GM12878 (cell line): Measurements from ENCODE around the gene ATP13A1. TPM values are rescaled to one million over a fixed set of nuclear protein-coding genes. Genes with fewer than 3 reads are reported as not detected.
"Not testable (repeated sequence)": the region's sequence is repeated elsewhere in the genome, so short reads cannot be mapped to it uniquely, and the experiment has no call there.

ENCODE experiments used
- ATAC-seq: fragments of 200-7000 bp; cut with Tn5 transposase; 3 replicates; pipeline ENCODE4 v1.9.1; 2020; ENCODE audit warnings: mild to moderate bottlenecking, moderate library complexity
- BruUV-seq: library from RNA; stranded (reverse); fragments of 400-500 nt; replicated peaks from 2 replicates; lab custom pipeline; 2021; lab: Mats Ljungman, UMichigan
- CTCF ChIA-PET: fragments of 300-600 bp; sonication (Branson Sonifier 250); formaldehyde crosslinking; extraction: SDS; loops from one replicate; lab custom pipeline; 2021; ENCODE audit warnings: inconsistent platforms; lab: Yijun Ruan, JAX
- POLR2A ChIA-PET: fragments of 350-600 bp; formaldehyde crosslinking; extraction: SDS; loops from one replicate; lab custom pipeline; 2021; ENCODE audit warnings: inconsistent platforms; lab: Charles Lee
- RAD21 ChIA-PET: fragments of 300-600 bp; sonication (Branson Sonifier 250); formaldehyde crosslinking; loops from one replicate; lab custom pipeline; 2023; ENCODE audit warnings: antibody characterized with exemption; ENCODE audit not compliant: unreplicated experiment; lab: Charles Lee
- SMC1A ChIA-PET: fragments of 300-600 bp; sonication (Branson Sonifier 250); formaldehyde crosslinking; loops from one replicate; lab custom pipeline; 2023; ENCODE audit not compliant: unreplicated experiment, uncharacterized antibody; lab: Charles Lee
- DNase-seq: peaks from one replicate; pipeline ENCODE4 v3.0.0-alpha.2; 2011; ENCODE audit warnings: low read depth, low spot score
- FAIRE-seq: peaks from 3 replicates; lab custom pipeline; 2011; peaks lifted over from hg19 to GRCh38; lab: Jason Lieb, UNC
- H2AFZ ChIP-seq: 2 replicates; pipeline ENCODE4 v1.6.0; 2011; ENCODE audit warnings: low read depth, low read length, control low read depth; ENCODE audit not compliant: control insufficient read depth
- H3K27ac ChIP-seq: 2 replicates; pipeline ENCODE4 v1.5.1; 2011; ENCODE audit warnings: control low read depth; ENCODE audit not compliant: control insufficient read depth, insufficient read depth
- H3K27me3 ChIP-seq, 2 experiments: replicated peaks in 1 of 2; 2 replicates each; pipeline versions ENCODE4 v1.6.0 to v1.6.1; 2011; ENCODE audit warnings: low read length in 1 of 2; ENCODE audit not compliant: control insufficient read depth in 2 of 2, insufficient read depth in 2 of 2
- H3K36me3 ChIP-seq, 2 experiments: 2 replicates each; pipeline ENCODE4 v1.5.1; 2011; ENCODE audit warnings: low read length in 1 of 2; ENCODE audit not compliant: control insufficient read depth in 2 of 2, insufficient read depth in 2 of 2
- H3K4me1 ChIP-seq: 2 replicates; pipeline ENCODE4 v1.6.1; 2011; ENCODE audit warnings: mild to moderate bottlenecking, low read length, moderate library complexity, mixed read lengths; ENCODE audit not compliant: control insufficient read depth, insufficient read depth
- H3K4me2 ChIP-seq: 2 replicates; pipeline ENCODE4 v1.6.0; 2011; ENCODE audit warnings: control low read depth; ENCODE audit not compliant: control insufficient read depth, insufficient read depth
- H3K4me3 ChIP-seq: fragments of 200-600 bp; sonication (generic); 2 replicates; pipeline ENCODE4 v1.5.1; 2016
- H3K79me2 ChIP-seq: 2 replicates; pipeline ENCODE4 v1.6.0; 2011; ENCODE audit warnings: low read length; ENCODE audit not compliant: control insufficient read depth, insufficient read depth
- H3K9ac ChIP-seq: 2 replicates; pipeline ENCODE4 v1.8.0; 2011; ENCODE audit warnings: low read length, control low read depth, mixed read lengths; ENCODE audit not compliant: control insufficient read depth, insufficient read depth
- H3K9me3 ChIP-seq: replicated peaks from 3 replicates; pipeline ENCODE4 v1.5.1; 2011; ENCODE audit warnings: mild to moderate bottlenecking, low read length; ENCODE audit not compliant: control insufficient read depth, insufficient read depth
- H4K20me1 ChIP-seq: 2 replicates; pipeline ENCODE4 v1.6.0; 2011; ENCODE audit not compliant: control insufficient read depth, insufficient read depth
- ZBTB4 ChIP-seq: fragments of 450-650 bp; formaldehyde crosslinking; IDR thresholded peaks from 2 replicates; pipeline ENCODE4 v1.4.0; 2022; ENCODE audit warnings: mild to moderate bottlenecking, moderate library complexity
- WGBS: methylation state at CpG from one replicate; pipeline ENCODE4 v1.1.6; 2016; ENCODE audit warnings: low lambda C conversion rate; ENCODE audit not compliant: insufficient replicate concordance, insufficient coverage; ENCODE audit errors: missing lambda C conversion rate; 5-methylcytosine and 5-hydroxymethylcytosine counted together
- in situ Hi-C: fragments of 300-500 bp; cut with MboI; formaldehyde crosslinking; loops from 9 replicates; pipeline ENCODE4 v1.14.3; 2018; ENCODE audit warnings: mixed read lengths
- intact Hi-C: fragments of 100-400 bp; cut with micrococcal nuclease; formaldehyde crosslinking; loops from one replicate; pipeline ENCODE4 v1.14.2; 2022; ENCODE audit not compliant: unreplicated experiment
- polyA plus RNA-seq, 11 experiments: library from polyadenylated mRNA; depleted of rRNA in 4 of 11; unstranded in 6 of 11; stranded (reverse) in 5 of 11; fragments of >200 nt; fragmentation: Nextera tagmentation in 4 of 11; fragmentation: Illumina TruSeq in 1 of 11; extraction: Ambion mirVana in 4 of 11; extraction: Trizol in 1 of 11; gene quantifications; 1 replicate in 1 of 11; 2 replicates in 10 of 11; pipeline versions ENCODE4 v1.2.1 to v1.2.3, GENCODE V29; 2011 to 2016; ENCODE audit warnings: inconsistent platforms in 2 of 11, missing spikeins in 2 of 11, low read depth in 1 of 11
- total RNA-seq, 4 experiments: library from RNA; depleted of rRNA in 3 of 4; stranded (reverse); fragments of >200 nt in 3 of 4; fragmentation: Illumina TruSeq in 1 of 4; extraction: Trizol in 1 of 4; gene quantifications; 2 replicates each; pipeline versions ENCODE4 v1.2.1 to v1.2.3, GENCODE V29; 2013 to 2021

Gene ATP13A1
- total and polyA plus RNA-seq, 10 of the 15 experiments (the other 5 are each of a cell fraction or from before 2014, with no cell fraction given): 0.37 to 91.0 (median 29.8) TPM

- Histone ChIP-seq H3K36me3 (peaks cover 0 to 3% of the 10 kb centered on the region in 2 experiments; a peak in 2 of 4 replicates), H3K79me2 (no peaks in the 10 kb centered on the region; the same call in 1 of the 2 replicates), H3K4me1 (peaks cover 3% of the 10 kb centered on the region; the same call in 1 of the 2 replicates), H2AFZ (no peak overlapping the region), H3K27ac (no peak overlapping the region), H3K4me2 (no peak overlapping the region), H3K27me3 (no peaks in the 10 kb centered on the region), H3K9me3 (no peaks in the 10 kb centered on the region), H3K9ac (no peak overlapping the region), H4K20me1 (no peaks in the 10 kb centered on the region), H3K4me3 (no peak overlapping the region)
- 89% methylated on average over 10 of the region's 10 CpGs for WGBS
- ChIA-PET CTCF (interaction anchor here (2.0 kb wide), 1 partner anchor 56 kb away, joined by 6 read pairs; no protein-coding TSS in a partner anchor), RAD21 (interaction anchor here (1.2 kb wide), 1 partner anchor 20 kb away, joined by 3 read pairs; no protein-coding TSS in a partner anchor), POLR2A (interaction anchor here (1.2 to 1.8 kb wide), 2 partner anchors 13 to 18 kb away, joined by 3 to 10 read pairs; partner anchors contain the start of gene LPAR2), SMC1A (interaction anchor here (1.0 kb wide), 1 partner anchor 9 kb away, joined by 3 read pairs; no protein-coding TSS in a partner anchor)
- intact Hi-C loops (no loop called here), in situ Hi-C loops (no loop called here)
- DNase-seq (no peak), ATAC-seq (no peak), FAIRE-seq (no peak)
- no TSS peak for BruUV-seq
- no peak for TF ChIP-seq ZBTB4
These were observed 52.9 kb downstream of the ATP13A1 start for GRCh38 chr19:19610376-19611202.

- H3K36me3 ChIP-seq, H3K27me3 ChIP-seq, intact Hi-C loops, in situ Hi-C loops, H3K9me3 ChIP-seq, DNase-seq, H3K4me1 ChIP-seq, BruUV-seq, H3K4me2 ChIP-seq, H3K9ac ChIP-seq, H4K20me1 ChIP-seq, ATAC-seq, RAD21 ChIA-PET, H3K27ac ChIP-seq, FAIRE-seq, H3K4me3 ChIP-seq, H3K79me2 ChIP-seq, H2AFZ ChIP-seq: not testable (repeated sequence)
- CTCF ChIA-PET: interaction anchor here (1.2 to 2.2 kb wide), 4 partner anchors 9 to 74 kb away, joined by 3 to 7 read pairs (median 4); no protein-coding TSS in a partner anchor
- POLR2A ChIA-PET: interaction anchor here (0.8 to 1.0 kb wide), 2 partner anchors 10 to 59 kb away, joined by 3 read pairs; no protein-coding TSS in a partner anchor
- SMC1A ChIA-PET: interaction anchor here (1.5 kb wide), 1 partner anchor 15 kb away, joined by 8 read pairs; no protein-coding TSS in a partner anchor
- WGBS: 93% methylated on average over 8 of the region's 8 CpGs
These were observed 56.8 kb downstream of the ATP13A1 start for GRCh38 chr19:19606686-19607085.
